ENCODE data around the gene TCEAL4.
"Not testable (repeated sequence)": the region's sequence is repeated elsewhere in the genome, so short reads cannot be mapped to it uniquely, and the experiment has no call there.

Gene TCEAL4

GRCh38 chrX:103584596-103584995, 719 bp upstream of the TCEAL4 start:
- H3K4me3 ChIP-seq (ENCODE audit: control insufficient read depth, low read depth, low read length), result no peak overlapping the region
- TF ChIP-seq CTCF (conservative IDR thresholded peaks at IDR 0.05; ENCODE audit: control insufficient read depth, insufficient read depth, low read depth, low read length), result no peak
- DNase-seq (ENCODE audit: low read depth), result no peak

- no peak for TF ChIP-seq CTCF (conservative IDR thresholded peaks at IDR 0.05; ENCODE audit: control insufficient read depth, insufficient read depth, low read depth, low read length)
- peak overlapping the region; percentile 70 for H3K4me3 ChIP-seq (ENCODE audit: control insufficient read depth, low read depth, low read length)
- no peak for DNase-seq (ENCODE audit: low read depth)
Observed at GRCh38 chrX:103586314-103586646, 965 bp downstream of the TCEAL4 start.

- H3K4me3 ChIP-seq (ENCODE audit: control insufficient read depth, low read depth, low read length), result peak overlapping the region; percentile 70
- no peak for DNase-seq (ENCODE audit: low read depth)
- no peak for TF ChIP-seq CTCF (conservative IDR thresholded peaks at IDR 0.05; ENCODE audit: control insufficient read depth, insufficient read depth, low read depth, low read length)
Observed at GRCh38 chrX:103586659-103587058, 1.3 kb downstream of the TCEAL4 start.

- not testable (repeated sequence) for DNase-seq (ENCODE audit: low read depth); H3K4me3 ChIP-seq (ENCODE audit: control insufficient read depth, low read depth, low read length)
Observed at GRCh38 chrX:103592295-103592694, 7.0 kb downstream of the TCEAL4 start.

- not testable (repeated sequence) for H3K4me3 ChIP-seq (ENCODE audit: control insufficient read depth, low read depth, low read length); DNase-seq (ENCODE audit: low read depth)
Observed at GRCh38 chrX:103595202-103595601, 9.9 kb downstream of the TCEAL4 start.

GRCh38 chrX:103607364-103608305, 22.3 kb downstream of the TCEAL4 start, which contains the start of gene TCEAL3:
Gene TCEAL3 (plus strand): TSS chrX:103607963. CDS start chrX:103609065, 1,102 bp downstream.
- no peak for TF ChIP-seq CTCF (conservative IDR thresholded peaks at IDR 0.05; ENCODE audit: control insufficient read depth, insufficient read depth, low read depth, low read length)
- peak; percentile 23 for DNase-seq (ENCODE audit: low read depth)
- peak within 1 kb of the TSS; percentile 67 for H3K4me3 ChIP-seq (ENCODE audit: control insufficient read depth, low read depth, low read length)

- no peak for DNase-seq (ENCODE audit: low read depth)
- peak overlapping the region; percentile 67 for H3K4me3 ChIP-seq (ENCODE audit: control insufficient read depth, low read depth, low read length)
- no peak for TF ChIP-seq CTCF (conservative IDR thresholded peaks at IDR 0.05; ENCODE audit: control insufficient read depth, insufficient read depth, low read depth, low read length)
Observed at GRCh38 chrX:103608306-103608963, 23.1 kb downstream of the TCEAL4 start.

Data from fibroblast of mammary gland (primary cell).